ENCODE measurements around the gene RHOBTB1.

RHOBTB1 gene

DNA sequence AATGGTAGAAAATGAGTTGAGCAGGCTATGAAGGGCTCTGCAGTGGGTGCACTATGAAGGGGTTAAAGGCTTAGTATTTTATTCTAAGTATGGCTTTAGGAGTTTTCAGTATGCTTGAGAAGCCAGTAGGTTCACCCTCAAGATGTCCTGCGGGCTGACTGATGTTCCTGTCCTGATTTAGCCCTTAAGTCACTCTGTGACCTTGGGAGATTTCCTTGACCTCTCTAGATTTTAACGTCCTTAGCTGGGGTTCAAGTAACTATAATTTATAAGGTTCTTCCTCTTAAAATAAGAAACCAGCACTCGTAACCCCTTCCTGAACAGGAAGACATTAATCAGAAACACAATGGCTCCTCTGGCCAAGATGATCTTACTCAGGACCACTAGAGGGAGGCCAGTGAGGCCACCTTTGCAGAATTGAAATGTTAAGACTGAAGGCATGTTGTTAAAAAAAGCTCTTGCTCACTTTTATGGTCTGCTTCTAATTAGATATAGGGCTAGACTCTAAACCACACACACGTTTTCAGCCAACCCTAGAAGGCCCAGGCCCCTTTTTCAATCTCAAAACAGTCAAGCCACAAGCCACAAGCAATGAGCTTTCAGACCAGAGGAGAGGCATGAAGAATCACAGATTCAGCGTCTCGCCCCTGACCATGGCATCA is 123.8 kb downstream of the RHOBTB1 start:
- DNase-seq (ENCODE audit: low read depth) = peak; percentile 94
- no peak overlapping the region for H3K4me3 ChIP-seq (ENCODE audit: low read depth, low read length)
- in situ Hi-C loops (cut with HindIII; ENCODE audit: low sequenced_read_pairs) = loop anchor here (5.0 kb wide), 1 partner anchor 142 kb away; no protein-coding TSS in a partner anchor
- TF ChIP-seq, protein P1, sequence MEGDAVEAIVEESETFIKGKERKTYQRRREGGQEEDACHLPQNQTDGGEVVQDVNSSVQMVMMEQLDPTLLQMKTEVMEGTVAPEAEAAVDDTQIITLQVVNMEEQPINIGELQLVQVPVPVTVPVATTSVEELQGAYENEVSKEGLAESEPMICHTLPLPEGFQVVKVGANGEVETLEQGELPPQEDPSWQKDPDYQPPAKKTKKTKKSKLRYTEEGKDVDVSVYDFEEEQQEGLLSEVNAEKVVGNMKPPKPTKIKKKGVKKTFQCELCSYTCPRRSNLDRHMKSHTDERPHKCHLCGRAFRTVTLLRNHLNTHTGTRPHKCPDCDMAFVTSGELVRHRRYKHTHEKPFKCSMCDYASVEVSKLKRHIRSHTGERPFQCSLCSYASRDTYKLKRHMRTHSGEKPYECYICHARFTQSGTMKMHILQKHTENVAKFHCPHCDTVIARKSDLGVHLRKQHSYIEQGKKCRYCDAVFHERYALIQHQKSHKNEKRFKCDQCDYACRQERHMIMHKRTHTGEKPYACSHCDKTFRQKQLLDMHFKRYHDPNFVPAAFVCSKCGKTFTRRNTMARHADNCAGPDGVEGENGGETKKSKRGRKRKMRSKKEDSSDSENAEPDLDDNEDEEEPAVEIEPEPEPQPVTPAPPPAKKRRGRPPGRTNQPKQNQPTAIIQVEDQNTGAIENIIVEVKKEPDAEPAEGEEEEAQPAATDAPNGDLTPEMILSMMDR (IDR thresholded peaks at IDR 0.05; ENCODE audit: low read depth, low read length, missing control alignments) = peak; percentile 80

Measured in astrocyte of the cerebellum (primary cell).